K562 (cell line): Measurements from ENCODE around the gene AK5. TPM values are rescaled to one million over a fixed set of nuclear protein-coding genes. Genes with fewer than 3 reads are reported as not detected.

Experiments
- ATAC-seq: fragments of 200-7000 bp; cut with Tn5 transposase; 3 replicates; pipeline ENCODE4 v1.9.1; 2020; ENCODE audit warnings: moderate library complexity
- BruUV-seq: library from RNA; stranded (reverse); fragments of 400-500 nt; replicated peaks from 2 replicates; lab custom pipeline; 2021; lab: Mats Ljungman, UMichigan
- CTCF ChIA-PET: fragments of 300-600 bp; formaldehyde crosslinking; extraction: SDS; loops from one replicate; lab custom pipeline; 2021; ENCODE audit warnings: low intra/inter-chr PET ratio; lab: Yijun Ruan, JAX
- POLR2A ChIA-PET: fragments of 300-600, 350-650 bp; sonication (Branson Sonifier 250); formaldehyde crosslinking; extraction: SDS; loops from one replicate; lab custom pipeline; 2021; ENCODE audit warnings: antibody characterized with exemption, inconsistent platforms; lab: Yijun Ruan, JAX
- DNase-seq, 4 experiments: peaks; one replicate each; pipeline versions ENCODE4 v3.0.0 to v3.0.0-alpha.2; 2011 to 2018; ENCODE audit warnings: low spot score in 3 of 4, mixed read lengths in 3 of 4; ENCODE audit errors: extremely low read depth in 1 of 4
- FAIRE-seq: peaks from 2 replicates; lab custom pipeline; 2011; peaks lifted over from hg19 to GRCh38; lab: Jason Lieb, UNC
- H2AFZ ChIP-seq: 2 replicates; pipeline ENCODE4 v1.6.0; 2011; ENCODE audit warnings: low read depth, low read length, control low read depth, inconsistent platforms
- H3K27ac ChIP-seq: fragments of 200-600 bp; 3 replicates; pipeline ENCODE4 v1.8.0; 2011; ENCODE audit warnings: low read depth, mild to moderate bottlenecking, control low read depth, inconsistent platforms, low read length, moderate library complexity, mixed read lengths; ENCODE audit errors: extremely low read depth
- H3K27me3 ChIP-seq, 2 experiments: fragments of 300-600 bp in 1 of 2; 2 replicates in 1 of 2; 3 replicates in 1 of 2; pipeline versions ENCODE4 v1.6.0 to v1.8.0; 2011; ENCODE audit warnings: inconsistent platforms in 2 of 2, low read length in 2 of 2, mild to moderate bottlenecking in 1 of 2, mixed read lengths in 1 of 2, moderate library complexity in 1 of 2; ENCODE audit not compliant: control insufficient read depth in 2 of 2, insufficient read depth in 2 of 2
- H3K36me3 ChIP-seq: fragments of 300-600 bp; 3 replicates; pipeline ENCODE4 v1.8.0; 2011; ENCODE audit warnings: mild to moderate bottlenecking, low read length, inconsistent platforms; ENCODE audit not compliant: control insufficient read depth, insufficient read depth
- H3K4me1 ChIP-seq, 2 experiments: fragments of 200-600 bp in 1 of 2; replicated peaks in 1 of 2; 2 replicates in 1 of 2; 3 replicates in 1 of 2; pipeline versions ENCODE4 v1.5.1 to v1.8.0; 2011; ENCODE audit warnings: inconsistent platforms in 2 of 2, low read length in 2 of 2, mild to moderate bottlenecking in 1 of 2, mixed read lengths in 1 of 2, moderate library complexity in 1 of 2; ENCODE audit not compliant: control insufficient read depth in 2 of 2, insufficient read depth in 2 of 2
- H3K4me2 ChIP-seq: 2 replicates; pipeline ENCODE4 v1.6.1; 2011; ENCODE audit warnings: low read length, control low read depth, inconsistent platforms, mixed read lengths; ENCODE audit not compliant: insufficient read depth
- H3K4me3 ChIP-seq: fragments of 200-600 bp; sonication (generic), shearing (Covaris generic); 2 replicates; pipeline ENCODE4 v1.5.1; 2016; ENCODE audit warnings: control low read depth, inconsistent platforms
- H3K79me2 ChIP-seq: fragments of 200-600 bp; 3 replicates; pipeline ENCODE4 v1.8.0; 2011; ENCODE audit warnings: low read length, inconsistent platforms; ENCODE audit not compliant: control insufficient read depth, insufficient read depth
- H3K9ac ChIP-seq, 2 experiments: 2 replicates each; pipeline versions ENCODE4 v1.6.0 to v1.6.1; 2011; ENCODE audit warnings: low read depth in 2 of 2, low read length in 2 of 2, control low read depth in 1 of 2, inconsistent platforms in 1 of 2, mild to moderate bottlenecking in 1 of 2, mixed read lengths in 1 of 2; ENCODE audit not compliant: insufficient read depth in 1 of 2
- H3K9me1 ChIP-seq: one replicate; pipeline ENCODE4 v1.6.0; 2011; ENCODE audit warnings: inconsistent platforms, mild to moderate bottlenecking, low read length, moderate library complexity; ENCODE audit not compliant: control insufficient read depth, insufficient read depth
- H3K9me3 ChIP-seq: replicated peaks from 2 replicates; pipeline ENCODE4 v1.5.1; 2011; ENCODE audit warnings: low read depth, low read length, inconsistent platforms; ENCODE audit not compliant: control insufficient read depth, insufficient read depth
- H4K20me1 ChIP-seq: replicated peaks from 2 replicates; pipeline ENCODE4 v1.6.1; 2011; ENCODE audit warnings: low read length, inconsistent platforms, mixed read lengths; ENCODE audit not compliant: control insufficient read depth, insufficient read depth
- CBFA2T2 ChIP-seq: fragments of 450-650 bp; conservative IDR thresholded peaks from 2 replicates; pipeline ENCODE4 v1.6.1; 2017; ENCODE audit warnings: mild to moderate bottlenecking
- CUX1 ChIP-seq: fragments of 200-800 bp; sonication (Bioruptor generic); IDR thresholded peaks from 2 replicates; pipeline ENCODE4 v1.6.1; 2016; ENCODE audit warnings: missing genetic modification characterization, missing compliant biosample characterization
- GTF2E2 ChIP-seq: fragments of 200-800 bp; sonication (Bioruptor generic); IDR thresholded peaks from 2 replicates; pipeline ENCODE4 v1.6.1; 2016; ENCODE audit warnings: missing genetic modification characterization, missing compliant biosample characterization
- HMG20B ChIP-seq: fragments of 250-450 bp; sonication (Bioruptor Pico); IDR thresholded peaks from 2 replicates; pipeline ENCODE4 v1.5.0; 2021; ENCODE audit warnings: mild to moderate bottlenecking
- PBX2 ChIP-seq, 2 experiments: IDR thresholded peaks in 1 of 2; conservative IDR thresholded peaks in 1 of 2; 2 replicates each; pipeline ENCODE4 v1.6.1; 2016; ENCODE audit warnings: low read depth in 2 of 2, mild to moderate bottlenecking in 1 of 2, missing compliant biosample characterization in 1 of 2, missing genetic modification characterization in 1 of 2, moderate library complexity in 1 of 2
- RAD51 ChIP-seq: fragments of 450-650 bp; IDR thresholded peaks from 2 replicates; pipeline ENCODE4 v1.7.1; 2016; ENCODE audit warnings: low read depth, mild to moderate bottlenecking, borderline replicate concordance
- SMARCA5 ChIP-seq: fragments of 450-650 bp; IDR thresholded peaks from 2 replicates; pipeline ENCODE4 v1.6.1; 2016
- SPI1 ChIP-seq: IDR thresholded peaks from 2 replicates; pipeline ENCODE4 v1.6.1; 2011; ENCODE audit warnings: low read depth, low read length, control low read depth, borderline replicate concordance
- WGBS: fragments of 100-300 bp; shearing (Covaris generic); methylation state at CpG from one replicate; pipeline ENCODE4 v1.1.6; 2016; ENCODE audit warnings: low coverage, mixed read lengths; ENCODE audit not compliant: insufficient coverage; ENCODE audit errors: missing lambda C conversion rate; 5-methylcytosine and 5-hydroxymethylcytosine counted together
- in situ Hi-C: fragments of 300-500 bp; cut with MboI; formaldehyde crosslinking; loops from 4 replicates; pipeline ENCODE4 v1.15.0; 2018; ENCODE audit warnings: inconsistent platforms, mixed read lengths
- intact Hi-C: fragments of 100-400 bp; cut with micrococcal nuclease; formaldehyde crosslinking; loops from 2 replicates; pipeline ENCODE4 v1.14.2; 2022
- polyA plus RNA-seq, 8 experiments: library from polyadenylated mRNA; depleted of rRNA in 4 of 8; stranded (reverse) in 5 of 8; unstranded in 3 of 8; fragments of >200 nt; fragmentation: Nextera tagmentation in 2 of 8; fragmentation: Illumina TruSeq in 1 of 8; extraction: Ambion mirVana in 2 of 8; extraction: Trizol in 1 of 8; gene quantifications; 2 replicates each; pipeline versions ENCODE4 v1.2.1 to v1.2.3, GENCODE V29; 2011 to 2014; ENCODE audit warnings: inconsistent platforms in 1 of 8, missing spikeins in 1 of 8
- total RNA-seq, 7 experiments: library from RNA; depleted of rRNA in 6 of 7; stranded (reverse); fragments of >200 nt in 6 of 7; fragmentation: Illumina TruSeq in 2 of 7; extraction: Trizol in 2 of 7; gene quantifications; 2 replicates each; pipeline versions ENCODE4 v1.2.1 to v1.2.3, GENCODE V29; 2011 to 2021; ENCODE audit warnings: low replicate concordance in 1 of 7

Gene AK5
- total and polyA plus RNA-seq, 9 of the 15 experiments (the other 6 are each of a cell fraction or from before 2014, with no cell fraction given) = 0.06 TPM; not detected in 8

- Histone ChIP-seq H3K9me3 (no peaks in the 10 kb centered on the region), H4K20me1 (no peaks in the 10 kb centered on the region), H3K4me1 (no peaks in the 10 kb centered on the region), H3K9me1 (no peaks in the 10 kb centered on the region), H3K9ac (no peak overlapping the region), H2AFZ (no peak overlapping the region), H3K4me2 (no peak overlapping the region), H3K79me2 (no peaks in the 10 kb centered on the region), H3K36me3 (no peaks in the 10 kb centered on the region), H3K27ac (no peak overlapping the region), H3K27me3 (no peaks in the 10 kb centered on the region), H3K4me3 (no peak overlapping the region)
- BruUV-seq = no TSS peak
- CTCF ChIA-PET = no interaction called here
- FAIRE-seq = no peak
- TF ChIP-seq GTF2E2 (tag) = no peak
- no peak for TF ChIP-seq CBFA2T2
- TF ChIP-seq HMG20B (CRISPR knock-in tag) = no peak
- TF ChIP-seq SPI1 = peak; percentile 16; the same call in 1 of the 2 replicates
- POLR2A ChIA-PET = no interaction called here
- WGBS = 0% methylated on average over 1 of the region's 1 CpG
- intact Hi-C loops = no loop called here
- in situ Hi-C loops = no loop called here
- no peak for DNase-seq
- no peak for ATAC-seq
Observed at GRCh38 chr1:77253211-77253610, 28.6 kb upstream of the AK5 start.

GRCh38 chr1:77263708-77264107 is 18.1 kb upstream of the AK5 start:
- no peaks in the 10 kb centered on the region for H3K9me3 ChIP-seq
- H3K9me1 ChIP-seq = no peaks in the 10 kb centered on the region
- no peak overlapping the region for H3K9ac ChIP-seq
- WGBS = 8% methylated on average over 1 of the region's 1 CpG
- H3K79me2 ChIP-seq = no peaks in the 10 kb centered on the region
- H3K27me3 ChIP-seq = no peaks in the 10 kb centered on the region
- DNase-seq = no peak
- no peak for ATAC-seq
- FAIRE-seq = no peak
- no TSS peak for BruUV-seq
- H3K4me1 ChIP-seq = no peaks in the 10 kb centered on the region
- POLR2A ChIA-PET = no interaction called here
- H3K4me3 ChIP-seq = no peak overlapping the region
- in situ Hi-C loops = no loop called here
- H3K4me2 ChIP-seq = no peak overlapping the region
- no peak overlapping the region for H2AFZ ChIP-seq
- no peaks in the 10 kb centered on the region for H4K20me1 ChIP-seq
- no peaks in the 10 kb centered on the region for H3K36me3 ChIP-seq
- H3K27ac ChIP-seq = no peak overlapping the region
- CTCF ChIA-PET = no interaction called here
- intact Hi-C loops = no loop called here
- TF ChIP-seq RAD51 (no peak), PBX2 (CRISPR knock-in tag; IDR thresholded peaks at IDR 0.05; ENCODE audit: low read depth) (no peak), PBX2 (tag; conservative IDR thresholded peaks at IDR 0.05; ENCODE audit: low read depth) (no peak), SMARCA5 (no peak), CUX1 (CRISPR knock-in tag) (no peak)
